Uterus (tissue), 4 donors: ENCODE measurements around the gene PACSIN2. TPM values are rescaled to one million over a fixed set of nuclear protein-coding genes. Genes with fewer than 3 reads are reported as not detected.

ENCODE experiments used
- DNase-seq, 2 donors: peaks; one replicate each; pipeline ENCODE4 v3.0.0-alpha.2; 2019 to 2020
- H3K27ac ChIP-seq, 2 donors: fragments of 200-600 bp; sonication (generic); 1 replicate in 1 of 2; 2 replicates in 1 of 2; pipeline ENCODE4 v1.5.1; 2016 to 2018
- H3K27me3 ChIP-seq, 2 donors: fragments of 200-600 bp; sonication (generic); one replicate each; pipeline ENCODE4 v1.5.1; 2018 to 2019; ENCODE audit warnings: control low read depth in 1 of 2
- H3K36me3 ChIP-seq, 2 donors: fragments of 200-600 bp; sonication (generic); one replicate each; pipeline ENCODE4 v1.5.1; 2019; ENCODE audit warnings: control low read depth in 1 of 2
- H3K4me1 ChIP-seq, 2 donors: fragments of 200-600 bp; sonication (generic); one replicate each; pipeline ENCODE4 v1.5.1; 2018 to 2019; ENCODE audit warnings: control low read depth in 1 of 2
- H3K4me3 ChIP-seq, 2 donors: fragments of 200-600 bp; sonication (generic); 1 replicate in 1 of 2; 2 replicates in 1 of 2; pipeline ENCODE4 v1.5.1; 2018 to 2019; ENCODE audit warnings: mild to moderate bottlenecking in 1 of 2
- H3K9me3 ChIP-seq, 2 donors: fragments of 200-600 bp; sonication (generic); one replicate each; pipeline ENCODE4 v1.5.1; 2019; ENCODE audit warnings: control low read depth in 1 of 2
- POLR2A ChIP-seq, 2 donors: fragments of 450-650 bp; IDR thresholded peaks; one replicate each; pipeline ENCODE4 v1.6.1; 2016; ENCODE audit warnings: antibody characterized with exemption in 2 of 2, mild to moderate bottlenecking in 1 of 2, moderate library complexity in 1 of 2
- intact Hi-C: fragments of 100-400 bp; cut with DNase I; formaldehyde crosslinking; loops from one replicate; pipeline ENCODE4 v1.15.1; 2023; ENCODE audit warnings: low total_unique reads
- total RNA-seq, 4 donors: library from RNA; depleted of rRNA in 3 of 4; stranded (reverse); fragments of >200 nt in 3 of 4; gene quantifications; one replicate each; pipeline versions ENCODE4 v1.1.0 to v1.2.4, GENCODE V29; 2014 to 2023
- TF ChIP-seq, protein P1 (sequence below), 4 experiments: fragments of 200-600 bp in 2 of 4; fragments of 450-650 bp in 2 of 4; sonication (generic) in 2 of 4; IDR thresholded peaks; one replicate each; pipeline ENCODE4 v1.5.1; 2016 to 2019; ENCODE audit warnings: antibody characterized with exemption in 4 of 4, mild to moderate bottlenecking in 2 of 4, moderate library complexity in 1 of 4
- donor health status: DM: yes; HTN: yes; CAD: no.

PACSIN2 gene
- total RNA-seq, 4 donors from 2014 or later = 34.4 to 66.1 (median 48.0) TPM

DNA sequence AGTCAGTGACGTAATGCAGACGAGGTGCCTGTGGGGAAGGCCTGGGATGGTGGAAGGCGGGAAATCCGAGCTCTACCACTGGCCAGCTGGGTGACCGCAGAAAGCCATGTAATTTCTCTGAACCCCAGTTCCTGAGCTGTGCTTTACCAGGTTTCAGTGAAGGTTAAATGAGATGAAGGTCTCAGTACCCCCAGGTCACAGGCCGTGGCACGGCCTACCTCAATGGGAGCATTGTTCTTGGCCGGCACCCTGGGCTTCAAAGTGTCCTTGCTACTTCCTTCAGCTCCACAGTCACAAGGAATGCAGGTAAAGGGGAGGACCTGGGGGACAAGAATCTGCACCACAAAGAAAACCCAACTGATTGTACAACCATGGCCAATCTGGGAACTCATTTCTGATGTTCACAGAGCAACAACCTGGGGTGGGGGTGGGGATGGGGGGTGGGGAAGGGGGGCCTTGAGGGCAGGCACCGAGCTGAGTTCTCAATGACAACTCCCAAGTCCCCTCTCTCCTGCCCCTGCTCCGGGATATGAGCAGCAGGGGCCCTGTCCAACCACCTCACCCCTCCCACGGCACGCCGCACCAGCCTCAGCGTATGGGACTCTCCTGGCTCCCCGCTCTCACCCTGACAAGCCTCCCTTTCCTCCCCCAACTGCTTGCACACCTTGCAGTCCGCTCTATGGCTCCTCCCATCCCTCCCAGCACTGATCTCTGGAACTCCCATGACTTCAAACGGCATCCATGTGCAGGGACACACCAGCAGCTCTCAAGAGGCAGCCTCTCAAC is 98.8 kb downstream of the PACSIN2 start:
- Histone ChIP-seq H3K27me3 (no peaks in the 10 kb centered on the region), H3K36me3 (no peaks in the 10 kb centered on the region), H3K4me1 (no peaks in the 10 kb centered on the region), H3K4me3 (no peak overlapping the region), H3K27ac (no peak overlapping the region), H3K9me3 (no peaks in the 10 kb centered on the region)
- TF ChIP-seq, protein P1, sequence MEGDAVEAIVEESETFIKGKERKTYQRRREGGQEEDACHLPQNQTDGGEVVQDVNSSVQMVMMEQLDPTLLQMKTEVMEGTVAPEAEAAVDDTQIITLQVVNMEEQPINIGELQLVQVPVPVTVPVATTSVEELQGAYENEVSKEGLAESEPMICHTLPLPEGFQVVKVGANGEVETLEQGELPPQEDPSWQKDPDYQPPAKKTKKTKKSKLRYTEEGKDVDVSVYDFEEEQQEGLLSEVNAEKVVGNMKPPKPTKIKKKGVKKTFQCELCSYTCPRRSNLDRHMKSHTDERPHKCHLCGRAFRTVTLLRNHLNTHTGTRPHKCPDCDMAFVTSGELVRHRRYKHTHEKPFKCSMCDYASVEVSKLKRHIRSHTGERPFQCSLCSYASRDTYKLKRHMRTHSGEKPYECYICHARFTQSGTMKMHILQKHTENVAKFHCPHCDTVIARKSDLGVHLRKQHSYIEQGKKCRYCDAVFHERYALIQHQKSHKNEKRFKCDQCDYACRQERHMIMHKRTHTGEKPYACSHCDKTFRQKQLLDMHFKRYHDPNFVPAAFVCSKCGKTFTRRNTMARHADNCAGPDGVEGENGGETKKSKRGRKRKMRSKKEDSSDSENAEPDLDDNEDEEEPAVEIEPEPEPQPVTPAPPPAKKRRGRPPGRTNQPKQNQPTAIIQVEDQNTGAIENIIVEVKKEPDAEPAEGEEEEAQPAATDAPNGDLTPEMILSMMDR (IDR thresholded peaks at IDR 0.05) = no peak
- TF ChIP-seq POLR2A (IDR thresholded peaks at IDR 0.05) = no peak
- intact Hi-C loops = no loop called here
- DNase-seq = no peak

DNA sequence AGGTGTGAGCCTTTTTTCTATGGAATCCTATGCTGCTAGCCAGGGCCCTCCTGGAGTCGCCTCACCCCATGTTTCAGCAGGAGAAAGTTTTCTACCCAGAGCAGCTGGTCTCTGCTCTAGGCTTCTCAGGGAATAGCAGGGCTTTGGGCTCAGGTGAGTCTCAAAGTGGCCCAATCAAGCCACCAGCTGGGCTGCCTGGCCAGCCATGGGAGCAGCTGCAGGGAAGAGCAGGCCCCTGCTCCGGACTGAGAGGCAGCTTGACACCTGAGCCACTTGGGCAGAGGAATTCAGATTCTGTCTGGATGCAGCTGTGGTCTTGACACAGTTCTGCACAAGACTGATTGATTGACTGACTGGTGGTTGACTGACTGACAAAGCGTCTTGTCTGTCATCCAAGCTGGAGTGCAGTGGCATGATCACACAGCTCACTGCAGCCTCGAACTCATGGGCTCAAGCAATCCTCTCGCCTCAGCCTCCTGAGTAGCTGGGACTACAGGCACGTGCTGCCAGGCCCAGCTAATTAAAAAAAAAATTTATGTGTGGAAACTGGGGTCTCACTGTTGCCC is 100.4 kb downstream of the PACSIN2 start:
- H3K27ac ChIP-seq = no peak overlapping the region
- H3K4me1 ChIP-seq = no peaks in the 10 kb centered on the region

GRCh38 chr22:42913874-42914510 is 101.0 kb downstream of the PACSIN2 start:
- Histone ChIP-seq H3K27ac (no peak overlapping the region), H3K4me1 (no peaks in the 10 kb centered on the region), H3K27me3 (no peaks in the 10 kb centered on the region), H3K36me3 (no peaks in the 10 kb centered on the region), H3K4me3 (no peak overlapping the region), H3K9me3 (no peaks in the 10 kb centered on the region)
- DNase-seq = no peak
- TF ChIP-seq POLR2A (IDR thresholded peaks at IDR 0.05) = no peak
- intact Hi-C loops = no loop called here

More for the DNA sequence above, 100.4 kb downstream of the PACSIN2 start:
- intact Hi-C loops = no loop called here
- TF ChIP-seq, protein P1 (IDR thresholded peaks at IDR 0.05) = no peak
- no peak for TF ChIP-seq POLR2A (IDR thresholded peaks at IDR 0.05)
- Histone ChIP-seq H3K27me3 (no peaks in the 10 kb centered on the region), H3K36me3 (no peaks in the 10 kb centered on the region), H3K4me3 (no peak overlapping the region), H3K9me3 (no peaks in the 10 kb centered on the region)
- no peak for DNase-seq

DNA sequence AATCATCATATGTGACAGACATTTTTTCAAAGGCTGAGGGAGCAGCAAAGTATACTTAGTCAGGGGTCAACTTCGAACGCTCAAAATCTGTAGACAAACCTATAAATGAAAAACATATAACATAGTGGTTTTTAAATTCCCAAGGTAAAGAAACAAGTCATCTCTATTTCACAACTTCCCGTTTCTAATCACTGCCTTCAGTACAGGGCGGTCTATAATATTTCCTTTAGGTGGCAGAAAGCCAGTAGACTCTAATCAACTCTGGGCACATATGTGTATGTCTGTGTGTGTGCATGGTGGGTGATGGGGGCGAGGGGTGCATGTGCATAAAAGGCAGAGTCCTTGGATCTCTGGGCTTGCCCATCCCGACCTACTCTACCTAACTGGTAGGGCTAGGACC is 102.9 kb downstream of the PACSIN2 start:
- no peak overlapping the region for H3K27ac ChIP-seq
- H3K4me1 ChIP-seq = peaks cover 0 to 14% of the 10 kb centered on the region in 2 donors
- no peaks in the 10 kb centered on the region for H3K36me3 ChIP-seq
- no peak for DNase-seq
- no peaks in the 10 kb centered on the region for H3K9me3 ChIP-seq
- H3K4me3 ChIP-seq = no peak overlapping the region
- intact Hi-C loops = no loop called here
- H3K27me3 ChIP-seq = no peaks in the 10 kb centered on the region
- no peak for TF ChIP-seq POLR2A (IDR thresholded peaks at IDR 0.05)
- TF ChIP-seq, protein P1 (IDR thresholded peaks at IDR 0.05) = no peak

DNA sequence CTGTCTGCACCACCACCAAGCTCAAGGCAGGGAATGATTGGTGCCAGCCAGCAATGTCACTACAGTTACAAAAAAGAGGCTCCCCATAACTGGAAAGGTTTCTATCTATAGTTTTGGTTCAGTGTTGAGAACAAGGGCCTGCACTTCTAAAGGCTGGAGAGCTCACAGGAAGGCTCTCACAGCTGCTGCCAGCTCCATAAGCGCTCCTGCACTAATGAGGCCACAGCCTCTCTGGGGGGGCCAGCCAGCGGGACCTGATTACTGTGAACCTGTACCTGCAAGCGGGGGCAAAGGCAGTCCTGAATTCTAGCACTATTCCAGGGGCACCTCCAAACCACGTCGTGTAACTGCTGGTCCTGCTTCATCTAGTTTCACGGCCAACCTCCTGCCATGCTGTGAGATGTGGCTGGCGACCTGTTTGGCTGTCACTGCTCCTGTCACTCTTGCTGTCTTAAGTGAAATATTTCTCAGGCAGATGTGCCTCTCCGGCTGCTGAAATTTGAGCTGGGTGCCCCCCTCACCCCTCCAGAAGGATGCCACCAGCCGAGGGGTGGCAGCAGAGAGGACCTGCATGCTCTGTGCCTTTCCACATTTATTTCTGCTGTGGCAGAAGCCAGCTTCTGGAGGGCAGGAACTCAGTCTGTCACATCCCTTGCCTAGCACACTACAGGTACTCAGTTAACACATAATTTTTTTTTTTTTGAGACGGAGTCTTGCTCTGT is 104.6 kb downstream of the PACSIN2 start:
- Histone ChIP-seq H3K36me3 (no peaks in the 10 kb centered on the region), H3K9me3 (no peaks in the 10 kb centered on the region), H3K27ac (no peak overlapping the region), H3K27me3 (no peaks in the 10 kb centered on the region), H3K4me1 (peaks cover 0 to 22% of the 10 kb centered on the region in 2 donors), H3K4me3 (no peak overlapping the region)
- DNase-seq = no peak
- TF ChIP-seq, protein P1 (IDR thresholded peaks at IDR 0.05) = no peak
- TF ChIP-seq POLR2A (IDR thresholded peaks at IDR 0.05) = no peak
- intact Hi-C loops = no loop called here
